ENCODE results near the gene PRSS53.

The PRSS53 gene

DNA sequence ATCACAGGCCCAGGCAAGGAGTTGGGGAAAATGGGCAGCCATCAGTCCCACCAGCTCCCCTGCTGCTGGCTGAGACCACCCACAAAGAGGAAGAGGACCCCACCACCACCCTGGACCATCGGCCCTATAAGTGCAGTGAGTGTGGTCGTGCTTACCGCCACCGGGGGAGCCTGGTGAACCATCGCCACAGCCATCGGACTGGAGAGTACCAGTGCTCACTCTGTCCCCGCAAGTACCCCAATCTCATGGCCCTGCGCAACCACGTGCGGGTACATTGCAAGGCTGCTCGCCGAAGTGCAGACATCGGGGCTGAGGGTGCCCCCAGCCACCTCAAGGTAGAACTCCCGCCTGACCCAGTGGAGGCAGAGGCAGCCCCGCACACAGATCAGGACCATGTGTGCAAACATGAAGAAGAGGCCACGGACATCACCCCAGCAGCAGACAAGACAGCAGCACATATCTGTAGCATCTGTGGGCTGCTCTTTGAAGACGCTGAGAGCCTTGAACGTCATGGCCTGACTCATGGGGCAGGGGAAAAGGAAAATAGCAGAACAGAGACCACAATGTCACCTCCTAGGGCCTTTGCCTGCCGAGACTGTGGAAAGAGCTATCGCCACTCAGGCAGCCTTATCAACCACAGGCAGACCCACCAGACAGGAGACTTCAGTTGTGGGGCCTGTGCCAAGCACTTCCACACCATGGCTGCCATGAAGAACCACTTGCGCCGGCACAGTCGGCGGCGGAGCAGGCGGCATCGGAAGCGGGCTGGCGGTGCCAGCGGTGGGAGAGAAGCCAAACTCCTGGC is 10.9 kb downstream of the PRSS53 start:
- no peak for DNase-seq (ENCODE audit: low read depth)

DNA sequence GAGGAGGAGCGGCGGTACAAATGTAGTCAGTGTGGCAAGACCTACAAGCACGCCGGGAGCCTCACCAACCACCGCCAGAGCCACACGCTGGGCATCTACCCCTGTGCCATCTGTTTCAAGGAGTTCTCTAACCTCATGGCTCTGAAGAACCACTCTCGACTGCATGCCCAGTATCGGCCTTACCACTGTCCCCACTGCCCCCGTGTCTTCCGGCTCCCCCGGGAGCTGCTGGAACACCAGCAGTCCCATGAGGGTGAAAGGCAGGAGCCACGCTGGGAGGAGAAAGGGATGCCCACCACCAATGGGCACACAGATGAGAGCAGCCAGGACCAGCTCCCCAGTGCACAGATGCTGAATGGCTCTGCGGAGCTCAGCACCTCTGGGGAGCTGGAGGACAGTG is 11.7 kb downstream of the PRSS53 start:
- no peak for DNase-seq (ENCODE audit: low read depth)

DNA sequence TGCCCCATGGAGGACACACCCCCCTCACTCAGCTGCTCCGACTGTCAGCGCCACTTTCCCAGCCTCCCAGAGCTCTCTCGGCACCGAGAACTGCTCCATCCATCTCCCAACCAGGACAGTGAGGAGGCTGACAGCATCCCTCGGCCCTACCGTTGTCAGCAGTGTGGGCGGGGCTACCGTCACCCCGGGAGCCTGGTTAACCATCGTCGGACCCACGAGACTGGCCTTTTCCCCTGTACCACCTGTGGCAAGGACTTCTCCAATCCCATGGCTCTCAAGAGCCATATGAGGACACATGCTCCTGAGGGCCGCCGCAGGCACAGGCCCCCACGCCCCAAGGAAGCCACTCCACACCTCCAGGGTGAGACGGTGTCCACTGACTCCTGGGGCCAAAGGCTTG is 12.4 kb downstream of the PRSS53 start:
- no peak for DNase-seq (ENCODE audit: low read depth)

DNA sequence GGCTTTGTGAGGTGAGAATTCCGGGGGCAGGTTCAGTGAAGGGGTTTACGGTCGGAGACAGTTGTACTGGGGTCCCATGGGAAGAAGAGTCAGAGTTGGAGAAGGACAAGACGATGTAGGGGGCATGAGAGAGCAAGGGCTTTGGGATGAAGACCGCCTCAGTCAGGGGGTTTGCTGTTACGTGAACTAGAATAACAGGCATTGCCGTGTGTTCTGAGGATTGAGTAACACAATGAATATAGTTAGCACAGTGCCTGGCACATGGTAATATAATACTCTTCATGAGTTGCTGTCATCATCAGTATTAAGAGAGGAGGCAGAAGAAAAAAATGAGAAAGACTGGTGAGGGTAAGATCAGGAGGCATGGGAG is 13.9 kb downstream of the PRSS53 start:
- no peak for DNase-seq (ENCODE audit: low read depth)

DNA sequence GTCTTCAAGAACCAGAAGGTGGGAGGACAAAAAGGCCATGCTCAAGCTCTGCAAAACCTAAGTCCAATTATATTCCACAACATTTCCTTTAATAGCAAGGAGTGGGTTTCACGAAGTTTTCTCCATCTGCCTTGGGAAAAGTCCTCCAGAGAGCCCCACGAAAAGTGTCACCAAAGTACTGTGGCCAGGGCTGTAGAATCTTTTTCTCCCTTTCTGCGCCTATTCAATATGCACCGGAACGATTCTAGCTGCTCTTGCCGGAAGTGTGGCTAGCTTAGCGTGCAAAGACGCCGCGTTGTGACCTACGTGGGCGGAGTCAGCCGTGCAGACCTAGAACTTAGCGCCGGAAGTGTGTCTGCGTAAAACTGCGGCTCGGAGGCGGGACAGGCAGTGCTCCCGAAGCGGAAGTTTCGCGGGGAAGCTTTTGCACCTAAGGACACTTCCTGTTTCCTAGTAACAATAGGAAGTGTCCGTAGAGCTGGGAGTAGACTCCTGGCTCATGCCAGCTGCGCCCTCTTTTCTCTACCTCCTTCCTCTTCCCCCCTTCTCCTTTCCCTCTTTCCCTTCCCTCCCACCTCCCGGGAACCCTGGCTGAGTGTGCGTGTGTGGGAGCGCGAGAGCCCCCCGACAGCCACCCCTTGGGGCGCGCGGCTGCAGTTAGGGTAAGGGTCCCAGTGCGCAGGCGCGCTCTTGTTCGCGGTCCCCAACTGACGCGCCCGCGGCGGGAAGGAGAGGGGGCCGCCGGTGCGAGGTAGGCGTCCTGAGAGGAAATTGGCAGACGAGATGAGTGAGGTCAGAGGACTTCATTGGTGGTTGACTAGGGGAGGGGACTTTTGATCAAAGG is 14.6 kb downstream of the PRSS53 start, which contains the start of the genes ZNF646 and ZNF668:
Gene ZNF646 (plus strand): TSS at position 453 of the 844 bp plus-strand sequence. CDS start 1,903 bp downstream, outside the sequence.
Gene ZNF668 (minus strand): TSS at position 271 of the 844 bp plus-strand sequence. CDS start 9,781 bp downstream, outside the sequence.
- DNase-seq (ENCODE audit: low read depth) = peak; percentile 96

DNA sequence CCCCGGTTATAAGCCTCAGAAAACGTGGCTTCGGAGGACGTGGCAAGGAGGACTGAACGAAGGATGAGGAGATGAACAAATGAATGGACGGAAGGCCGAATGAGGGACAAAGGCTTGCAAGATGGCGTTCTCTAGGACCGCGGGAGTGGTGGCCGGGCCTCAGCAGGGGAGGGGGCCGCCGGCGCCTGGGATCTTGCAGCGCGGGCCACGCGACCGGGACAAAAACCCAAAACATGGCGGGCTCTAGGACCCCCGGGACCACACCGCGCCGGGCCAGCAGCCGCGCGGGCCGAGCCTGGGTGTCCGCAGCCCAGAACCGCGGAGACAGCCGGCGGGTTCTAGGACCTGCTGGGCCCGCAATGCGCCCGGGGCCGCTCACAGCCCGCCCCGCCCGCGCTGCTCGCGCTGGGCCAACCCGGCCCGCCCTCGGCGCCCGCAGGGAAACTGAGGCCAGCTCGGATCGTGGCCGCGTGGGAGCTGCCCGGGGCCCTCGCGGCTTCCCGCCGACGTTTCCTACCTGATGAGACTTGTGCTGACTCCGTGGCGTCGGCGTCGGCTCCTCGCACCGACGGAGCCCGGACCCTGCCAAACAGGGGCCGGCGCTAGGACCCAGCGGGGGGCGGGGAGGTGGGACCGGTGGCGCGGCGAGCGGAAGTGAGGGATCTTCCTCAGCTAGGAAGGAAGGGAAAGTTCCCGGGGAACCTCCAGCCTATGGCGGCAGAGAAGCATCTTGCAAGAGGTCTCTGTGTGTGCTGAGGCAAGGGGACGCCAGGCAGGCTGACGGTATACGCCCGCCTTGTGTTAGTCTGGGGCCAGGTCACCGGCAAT is 15.4 kb downstream of the PRSS53 start:
- peak; percentile 86 for DNase-seq (ENCODE audit: low read depth)

DNA sequence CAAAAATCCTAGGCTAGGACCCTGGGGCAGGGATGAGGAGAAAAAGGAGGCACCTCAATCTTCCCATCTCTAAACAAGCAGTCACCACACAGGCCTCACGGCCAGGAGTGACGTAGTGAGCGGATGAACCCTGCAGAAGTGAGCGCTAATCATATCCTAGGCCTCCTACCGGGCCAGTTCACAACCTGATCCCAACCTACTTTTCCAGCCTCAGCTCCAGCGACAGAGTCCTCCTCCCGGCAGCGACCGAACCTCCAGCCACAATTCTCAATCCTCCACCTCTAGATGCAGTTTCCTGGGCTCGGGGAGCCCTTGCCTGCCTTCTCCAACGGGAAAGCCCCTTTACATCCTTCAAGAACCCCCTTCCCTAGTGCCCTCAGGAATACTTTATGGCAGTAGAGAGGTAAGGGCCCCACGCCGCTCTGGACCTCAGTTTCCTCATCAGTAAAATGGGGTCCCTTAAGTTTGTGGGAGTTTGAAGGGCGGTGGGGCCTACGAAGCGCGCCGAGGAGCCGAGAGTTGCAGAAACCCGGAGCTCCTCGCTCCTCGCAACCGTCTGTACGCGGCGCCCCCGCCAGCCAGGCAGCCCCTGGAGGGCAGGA is 16.1 kb downstream of the PRSS53 start:
- DNase-seq (ENCODE audit: low read depth) = no peak

DNA sequence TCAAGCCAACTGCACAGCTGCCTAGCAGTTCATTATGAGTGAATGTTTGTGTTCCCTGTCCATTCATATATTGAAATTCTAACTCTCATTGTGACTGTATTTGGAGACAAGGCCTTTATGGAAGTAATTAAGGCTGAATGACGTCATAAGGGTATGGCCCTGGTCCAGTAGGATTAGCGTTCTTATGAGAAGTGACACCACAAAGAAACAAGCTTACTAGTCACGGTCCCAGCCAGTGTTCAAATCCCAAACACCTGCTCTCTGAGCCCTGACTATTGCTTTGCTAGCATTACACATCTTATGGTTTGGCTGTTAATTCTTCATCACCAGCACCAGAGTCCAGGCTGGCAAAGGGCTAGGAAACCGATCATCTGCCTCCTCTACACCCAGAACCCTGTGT is 16.9 kb downstream of the PRSS53 start:
- DNase-seq (ENCODE audit: low read depth) = no peak

DNA sequence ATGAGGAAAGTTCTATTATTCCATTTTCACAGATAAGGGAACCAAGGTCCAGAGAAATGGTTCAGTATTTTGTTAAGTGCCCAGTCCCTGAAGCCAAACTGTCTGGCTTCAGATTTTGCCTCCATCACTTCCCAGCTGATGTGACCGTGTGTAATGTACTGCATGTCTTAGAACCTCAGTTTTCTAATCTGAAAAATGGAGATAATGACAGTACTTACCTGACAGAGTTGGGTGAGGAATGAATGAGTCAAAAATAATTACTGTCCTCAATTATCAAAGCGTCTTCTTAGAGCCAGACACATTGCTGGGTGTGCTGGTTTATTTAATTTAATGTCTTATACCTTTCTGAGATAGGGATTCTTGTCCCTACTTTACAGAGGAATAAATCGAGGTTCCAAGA is 21.4 kb downstream of the PRSS53 start:
- DNase-seq (ENCODE audit: low read depth) = no peak

DNA sequence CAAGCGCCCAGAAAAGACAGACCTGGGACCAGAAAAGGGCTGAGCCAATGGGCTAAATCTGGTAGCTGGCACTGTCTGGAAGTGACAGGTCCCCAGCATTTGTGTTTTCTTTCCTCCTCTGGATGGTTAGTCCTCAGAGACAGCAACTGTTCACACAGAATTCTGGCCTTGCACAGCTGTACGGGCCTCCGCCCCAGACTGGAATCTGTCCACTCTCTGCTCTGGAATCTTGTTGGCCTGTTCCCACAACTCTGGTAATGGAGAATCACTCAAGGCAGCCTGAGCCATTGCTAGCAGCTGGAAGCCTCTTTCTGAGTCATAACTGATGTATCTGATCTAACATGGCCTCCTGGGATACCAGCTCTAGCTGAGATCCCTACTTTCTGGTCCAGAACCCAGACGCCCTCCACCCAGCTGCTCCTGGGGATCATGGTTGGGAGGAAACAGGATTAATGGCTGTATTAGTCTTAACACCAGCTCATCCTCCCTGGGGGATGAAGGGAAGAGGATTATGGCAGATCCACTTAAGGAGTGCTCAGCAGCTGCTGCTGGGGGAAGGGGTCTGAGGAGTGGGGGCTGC is 23.8 kb downstream of the PRSS53 start:
- DNase-seq (ENCODE audit: low read depth) = no peak

DNA sequence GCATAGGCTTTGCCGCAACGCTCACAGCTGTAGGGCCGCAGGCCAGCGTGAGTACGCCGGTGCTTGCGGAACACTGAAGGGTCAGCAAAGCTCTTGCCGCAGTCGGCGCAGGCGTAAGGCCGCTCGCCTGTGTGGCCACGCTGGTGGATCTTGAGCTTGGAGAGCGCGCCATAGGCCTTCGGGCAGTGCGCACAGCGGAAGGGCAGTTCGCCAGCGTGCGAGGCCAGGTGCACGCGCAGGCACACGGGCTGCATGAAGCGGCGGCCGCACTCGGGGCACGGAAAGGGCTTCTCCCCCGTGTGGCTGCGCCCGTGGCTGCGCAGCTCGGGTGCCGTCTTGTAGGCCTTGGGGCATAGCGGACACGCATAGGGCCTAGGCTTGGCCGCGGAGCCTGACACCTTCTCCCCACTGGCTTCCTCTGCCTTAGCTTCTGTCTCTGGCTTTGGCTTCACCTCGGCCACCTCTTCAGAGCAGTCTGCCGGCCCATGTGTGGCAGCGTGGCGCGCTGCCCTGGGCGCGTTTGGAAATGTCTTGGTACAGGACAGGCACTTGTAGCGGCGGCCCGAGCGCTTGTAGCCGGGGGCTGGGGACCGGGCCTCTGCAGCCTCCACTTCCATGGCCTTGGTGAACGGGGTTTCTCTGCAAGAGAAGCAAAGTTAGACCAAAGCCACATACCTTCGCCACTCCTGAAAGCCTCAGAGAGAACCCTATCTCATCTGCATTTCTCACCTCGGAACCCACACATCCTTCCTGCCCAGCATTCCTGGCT is 24.7 kb downstream of the PRSS53 start:
- DNase-seq (ENCODE audit: low read depth) = no peak

DNA sequence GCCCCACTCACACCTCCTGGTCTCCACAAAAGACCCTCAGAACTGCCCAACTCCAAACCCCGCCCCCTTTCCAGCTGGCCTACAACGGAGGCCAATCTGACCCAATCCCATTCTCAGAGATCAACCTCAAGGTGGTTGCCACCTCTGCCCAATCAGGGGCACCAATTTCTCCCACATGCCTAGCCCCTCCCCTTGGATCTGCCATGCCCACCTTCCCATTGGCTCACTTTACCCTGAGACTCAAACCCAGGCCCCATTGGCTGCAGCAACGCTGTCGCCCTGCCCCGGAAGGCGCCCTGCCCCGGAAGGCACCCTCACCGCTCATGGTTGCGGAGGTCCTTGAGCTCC is 25.3 kb downstream of the PRSS53 start:
- DNase-seq (ENCODE audit: low read depth) = no peak

DNA sequence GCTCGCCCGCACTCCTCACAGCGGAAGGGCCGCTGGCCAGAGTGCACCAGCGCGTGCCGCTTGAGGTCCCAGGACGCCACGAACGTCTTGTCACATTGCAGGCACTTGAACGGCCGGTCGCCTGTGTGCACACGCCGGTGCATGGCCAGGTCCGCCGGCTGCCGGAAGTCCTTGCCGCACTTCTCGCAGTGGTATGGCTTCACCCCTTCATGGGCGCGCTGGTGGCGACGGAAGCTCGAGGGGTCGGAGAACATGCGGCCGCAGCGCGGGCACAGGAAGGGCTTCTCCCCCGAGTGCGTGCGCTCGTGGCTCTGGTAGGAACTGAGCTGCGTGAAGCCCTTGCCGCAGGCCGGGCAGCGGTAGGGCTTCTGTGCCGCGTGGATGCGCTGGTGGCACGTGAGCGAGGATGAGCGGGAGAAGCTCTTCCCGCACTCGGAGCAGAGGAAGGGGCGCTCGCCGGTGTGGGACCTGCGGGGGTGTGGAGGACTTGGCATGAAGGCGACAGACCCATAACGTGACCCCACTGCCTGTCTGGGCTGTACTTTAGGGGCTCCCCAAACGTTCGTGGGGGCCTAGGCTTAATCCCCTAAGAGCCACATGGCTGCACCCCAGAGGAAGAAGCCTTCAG is 26.8 kb downstream of the PRSS53 start:
- DNase-seq (ENCODE audit: low read depth) = no peak

DNA sequence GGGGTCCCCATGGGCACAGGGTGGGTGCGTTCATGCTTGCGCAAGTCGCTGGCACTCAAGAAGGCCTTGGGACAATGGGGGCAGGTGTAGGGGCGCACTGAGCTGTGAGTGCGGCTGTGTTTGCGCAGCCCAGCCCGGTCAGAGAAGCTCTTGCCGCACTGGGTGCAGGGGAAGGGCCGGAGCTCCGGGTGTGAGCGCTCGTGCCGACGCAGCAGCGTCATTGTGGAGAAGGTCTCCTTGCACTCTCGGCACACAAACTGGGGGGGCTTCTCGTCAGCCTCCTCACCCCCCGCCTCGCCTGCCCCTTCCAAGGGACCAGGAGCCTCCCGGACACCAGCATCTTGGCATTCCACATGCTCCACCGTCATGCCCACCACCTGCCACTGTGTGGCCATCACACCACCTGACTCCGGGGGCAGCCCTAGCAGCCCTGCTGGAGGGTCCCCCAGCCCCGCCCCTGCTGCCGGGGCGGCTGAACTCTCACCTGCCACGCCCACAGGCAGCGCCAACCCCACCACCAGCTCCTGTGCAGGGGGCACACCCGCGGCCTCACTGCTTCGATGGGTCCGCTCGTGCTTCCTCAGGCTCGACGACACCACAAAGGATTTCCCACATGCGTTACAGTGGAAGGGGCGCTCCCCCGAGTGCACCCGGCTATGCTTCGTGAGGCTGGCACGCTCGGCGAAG is 27.5 kb downstream of the PRSS53 start:
- DNase-seq (ENCODE audit: low read depth) = no peak

DNA sequence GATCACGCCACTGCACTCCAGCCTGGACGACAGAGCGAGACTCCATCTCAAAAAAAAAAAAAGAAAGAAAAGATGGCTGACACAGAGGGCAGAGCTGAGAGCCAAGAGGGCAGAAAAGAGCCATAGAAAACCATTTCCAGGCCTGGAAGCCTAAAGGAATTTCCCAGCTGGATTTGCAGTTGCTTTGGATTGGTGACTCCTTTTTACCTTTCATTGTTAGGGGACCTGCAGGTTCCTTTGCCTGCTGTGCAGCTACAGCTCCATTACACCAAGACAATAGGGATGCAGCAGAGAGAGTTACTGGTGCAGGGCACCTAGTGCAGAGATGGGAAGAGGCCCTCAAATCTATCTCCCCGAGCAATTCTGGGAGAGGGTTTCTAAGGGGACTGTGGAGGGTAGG is 33.1 kb downstream of the PRSS53 start:
- no peak for DNase-seq (ENCODE audit: low read depth)

DNA sequence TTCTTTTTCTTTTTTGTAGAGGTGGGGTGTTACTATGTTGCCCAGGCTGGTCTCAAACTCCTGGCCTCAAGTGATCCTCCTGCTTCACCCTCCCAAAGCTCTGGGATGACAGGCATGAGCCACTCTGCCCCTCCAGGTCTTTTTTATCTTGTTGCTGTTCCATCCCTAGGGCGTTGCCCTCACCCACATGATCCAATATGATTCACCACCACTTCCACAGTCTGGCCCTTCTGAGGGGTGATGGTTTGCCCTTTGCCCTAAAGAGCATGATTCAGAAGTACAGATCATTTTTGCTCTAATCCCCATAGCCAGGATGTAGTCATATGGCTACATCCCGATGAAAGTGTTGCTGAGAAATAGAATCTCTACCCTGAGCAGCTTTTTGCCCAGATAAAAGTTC is 36.6 kb downstream of the PRSS53 start:
- no peak for DNase-seq (ENCODE audit: low read depth)

DNA sequence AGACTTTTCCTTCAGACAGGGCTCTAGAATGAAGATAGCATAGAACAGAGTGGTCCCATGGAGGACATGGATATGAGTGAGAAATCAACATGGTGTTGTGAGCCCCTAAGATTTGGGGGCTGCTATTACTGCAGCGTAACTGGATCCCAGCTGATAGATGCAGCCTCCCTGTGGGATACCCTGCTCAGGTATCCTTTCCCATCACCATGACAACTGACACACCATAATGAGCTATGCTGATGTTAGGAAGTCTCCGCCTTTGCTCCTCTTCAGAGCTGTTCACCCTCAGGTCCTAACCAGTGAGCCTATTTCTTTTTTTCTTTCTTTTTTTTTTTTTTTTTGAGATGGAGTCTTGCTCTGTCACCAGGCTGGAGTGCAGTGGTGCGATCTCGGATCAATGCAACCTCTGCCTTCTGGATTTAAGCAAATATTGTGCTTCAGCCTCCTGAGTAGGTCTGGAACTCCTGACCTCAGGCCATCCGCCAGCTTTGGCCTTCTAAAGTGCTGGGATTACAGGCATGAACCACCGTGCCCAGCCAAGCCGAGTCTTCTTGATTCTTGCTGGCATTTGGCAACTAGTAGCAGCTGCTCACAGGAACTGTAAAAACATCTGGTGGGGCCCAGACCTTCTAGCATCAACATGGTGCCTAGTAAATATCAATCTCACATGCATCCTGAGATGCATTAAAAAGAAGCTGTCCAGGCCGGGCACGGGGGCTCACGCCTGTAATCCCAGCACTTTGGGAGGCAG is 38.3 kb downstream of the PRSS53 start:
- no peak for DNase-seq (ENCODE audit: low read depth)

DNA sequence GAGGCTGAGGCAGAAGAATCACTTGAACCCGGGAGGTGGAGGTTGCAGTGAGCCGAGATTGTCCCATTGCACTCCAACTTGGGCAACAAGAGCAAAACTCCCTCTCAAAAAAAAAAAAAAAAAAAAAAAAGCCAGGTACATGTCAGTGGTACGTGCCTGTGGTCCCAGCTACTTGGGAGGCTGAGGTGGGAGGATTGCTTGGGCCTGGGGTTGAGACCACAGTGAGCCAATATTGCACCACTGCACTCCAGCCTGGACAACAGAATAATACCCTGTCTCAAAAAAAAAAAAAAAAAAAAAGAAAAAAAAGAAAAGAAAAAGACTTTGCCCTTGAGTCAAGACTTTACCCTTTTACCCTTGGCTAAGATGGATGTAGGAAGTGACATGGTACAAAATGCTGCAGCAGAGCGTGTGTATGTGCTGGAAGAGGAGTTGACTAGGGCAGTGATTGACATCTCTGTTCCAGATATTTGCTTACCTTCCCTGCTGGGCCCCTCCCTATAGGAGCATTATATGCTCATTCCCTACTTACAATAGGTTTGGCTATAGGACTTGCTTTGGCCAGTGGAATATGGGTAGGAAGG is 44.8 kb downstream of the PRSS53 start:
- DNase-seq (ENCODE audit: low read depth) = no peak

DNA sequence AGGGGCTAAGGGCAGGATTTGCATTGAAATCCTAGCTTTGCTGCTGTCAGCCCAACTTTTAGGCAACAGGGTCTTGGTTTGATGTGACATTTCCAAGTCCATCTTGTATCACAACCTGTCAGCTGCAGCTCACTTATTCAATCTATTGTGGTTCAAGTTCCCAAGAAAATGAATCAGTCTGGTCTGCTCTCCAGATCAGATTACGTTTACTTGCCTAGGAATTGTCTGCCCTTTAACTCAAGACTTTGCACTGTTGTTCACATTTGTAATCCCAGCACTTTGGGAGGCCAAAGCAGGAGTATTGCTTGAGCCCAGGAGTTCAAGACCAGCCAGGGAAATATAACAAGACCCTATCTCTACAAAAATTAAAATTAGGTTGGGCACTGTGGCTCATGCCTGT is 45.4 kb downstream of the PRSS53 start:
- no peak for DNase-seq (ENCODE audit: low read depth)
